ENCODE data around the gene PPFIA1. TPM values are rescaled to one million over a fixed set of nuclear protein-coding genes. Genes with fewer than 3 reads are reported as not detected.
"Not testable (repeated sequence)": the region's sequence is repeated elsewhere in the genome, so short reads cannot be mapped to it uniquely, and the experiment has no call there.

The PPFIA1 gene
- total RNA-seq, 1 experiment from 2014 or later = 63.4 TPM

GRCh38 chr11:70331320-70331843 lies 60.9 kb downstream of the PPFIA1 start:
- not testable (repeated sequence) for H3K27ac Mint-ChIP-seq

More at GRCh38 chr11:70331320-70331843, 60.9 kb downstream of the PPFIA1 start:
- not testable (repeated sequence) for H3K27me3 Mint-ChIP-seq (ENCODE audit: low read depth); H3K79me2 ChIP-seq (ENCODE audit: insufficient read depth, low read length); H3K23me2 ChIP-seq (ENCODE audit: insufficient read length, low read depth, low read length, poor library complexity, severe bottlenecking); H2BK20ac ChIP-seq (ENCODE audit: low read depth, low read length, poor library complexity, severe bottlenecking); H3K27ac ChIP-seq (ENCODE audit: insufficient read length, low read depth, low read length); H3K4me3 Mint-ChIP-seq; H3K9me3 Mint-ChIP-seq; DNase-seq; H3T11ph ChIP-seq (ENCODE audit: low read length); H3K4me1 Mint-ChIP-seq; H4K91ac ChIP-seq (ENCODE audit: insufficient read length, low read depth, low read length); H3K9me3 ChIP-seq (ENCODE audit: control insufficient read depth, low read depth, low read length); H2BK5ac ChIP-seq (ENCODE audit: insufficient read length, low read length); H3K79me1 ChIP-seq (ENCODE audit: insufficient read depth, low read depth, low read length, poor library complexity, severe bottlenecking); H2AFZ ChIP-seq (ENCODE audit: low read length); H3K27me3 ChIP-seq (ENCODE audit: insufficient read depth, low read length); H3K4me1 ChIP-seq (ENCODE audit: insufficient read depth, low read length); H2BK120ac ChIP-seq (ENCODE audit: low read depth, low read length, poor library complexity, severe bottlenecking); H3K4ac ChIP-seq (ENCODE audit: low read depth, low read length); H2AK5ac ChIP-seq (ENCODE audit: insufficient read length, low read length); H3K9ac ChIP-seq (ENCODE audit: extremely low read depth, insufficient read length, low read length); H3K23ac ChIP-seq (ENCODE audit: insufficient read length, low read depth, low read length); H3K18ac ChIP-seq (ENCODE audit: insufficient read length, low read depth, low read length); H2BK15ac ChIP-seq (ENCODE audit: low read depth, low read length); H4K5ac ChIP-seq (ENCODE audit: insufficient read length, low read depth, low read length); H2BK12ac ChIP-seq (ENCODE audit: insufficient read length, low read depth, low read length); H4K20me1 ChIP-seq (ENCODE audit: control insufficient read depth, insufficient read depth, insufficient read length); H3K14ac ChIP-seq (ENCODE audit: insufficient read depth, low read length); H4K8ac ChIP-seq (replicated peaks; ENCODE audit: insufficient read length, low read depth, low read length); H3K56ac ChIP-seq (ENCODE audit: insufficient read length, low read depth, low read length); H3K4me2 ChIP-seq (ENCODE audit: insufficient read depth, insufficient read length, low read length)
- peak; percentile 35; the same call in 2 of the 3 replicates for TF ChIP-seq CTCF (conservative IDR thresholded peaks at IDR 0.05)
- WGBS (ENCODE audit: extremely low coverage, insufficient read length, low lambda C conversion rate) = no CpG with 5 or more reads among the region's 5 CpGs
- H3K36me3 Mint-ChIP-seq (ENCODE audit: insufficient read depth in 1 of 3, low read depth in 3 of 3) = peaks cover 59 to 89% (median 87%) of the 10 kb centered on the region in 3 experiments

All from H9 (cell line).